Activated CD8-positive, alpha-beta memory T cell treated with anti-CD3 and anti-CD28 coated beads, Interleukin-2, amount 10 ng/mL, durations not matched to agents 7 days and 5 days (primary cell): ENCODE results near the gene CELF4. TPM values are rescaled to one million over a fixed set of nuclear protein-coding genes. Genes with fewer than 3 reads are reported as not detected.

Experiments
- ATAC-seq: fragments of 150-1000 bp; cut with Tn5 transposase; one replicate; pipeline ENCODE4 v1.10.0; 2021; ENCODE audit warnings: moderate library complexity
- CTCF ChIA-PET: fragments of 350-600 bp; sonication (Branson Sonifier 250); formaldehyde crosslinking; loops from one replicate; lab custom pipeline; 2021; ENCODE audit warnings: antibody characterized with exemption; lab: Charles Lee
- DNase-seq: peaks from one replicate; pipeline ENCODE4 v3.0.0-alpha.2; 2020
- H3K27ac Mint-ChIP-seq: one replicate; pipeline ENCODE4 v1.8.0; 2021; ENCODE audit warnings: mild to moderate bottlenecking, mixed read lengths
- H3K27me3 Mint-ChIP-seq: one replicate; pipeline ENCODE4 v1.8.0; 2021; ENCODE audit warnings: mixed read lengths
- H3K36me3 Mint-ChIP-seq: one replicate; pipeline ENCODE4 v1.8.0; 2021; ENCODE audit warnings: mild to moderate bottlenecking, mixed read lengths
- H3K4me1 Mint-ChIP-seq: one replicate; pipeline ENCODE4 v1.8.0; 2021; ENCODE audit warnings: mixed read lengths
- H3K4me3 Mint-ChIP-seq: one replicate; pipeline ENCODE4 v1.8.0; 2021; ENCODE audit warnings: mild to moderate bottlenecking, moderate library complexity, mixed read lengths
- H3K9me3 Mint-ChIP-seq: one replicate; pipeline ENCODE4 v1.8.0; 2022; ENCODE audit warnings: low read depth, mixed read lengths
- total RNA-seq, 2 experiments: library from RNA; stranded (reverse); gene quantifications; one replicate each; pipeline ENCODE4 v1.2.3, GENCODE V29; 2021

The CELF4 gene
- total RNA-seq, 2 experiments from 2014 or later: not detected

DNA sequence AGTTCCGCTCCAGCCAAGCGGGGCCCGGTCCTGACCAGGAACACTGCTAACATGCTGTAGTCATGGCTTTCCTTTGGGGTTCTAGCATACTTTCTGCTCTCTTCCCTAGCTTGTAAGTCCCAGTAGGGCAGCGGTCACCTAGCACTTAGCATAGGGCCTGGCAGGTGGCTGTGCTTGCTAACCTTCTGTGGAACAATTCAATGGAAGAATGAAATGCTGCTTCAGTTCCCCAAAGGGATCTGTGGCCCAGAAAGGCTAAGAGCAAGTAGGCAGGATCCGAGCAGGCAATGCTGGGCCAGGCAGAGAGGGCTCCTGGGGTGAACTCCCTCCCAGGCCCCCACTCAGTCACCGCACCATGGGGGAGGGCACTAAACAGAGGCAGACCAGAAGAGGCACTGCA lies 266.8 kb downstream of the CELF4 start:
- H3K9me3 Mint-ChIP-seq: no peaks in the 10 kb centered on the region
- DNase-seq (no peak), ATAC-seq (no peak)
- no peaks in the 10 kb centered on the region for H3K4me1 Mint-ChIP-seq
- H3K36me3 Mint-ChIP-seq: no peaks in the 10 kb centered on the region
- no peak overlapping the region for H3K4me3 Mint-ChIP-seq
- CTCF ChIA-PET: no interaction called here
- no peak overlapping the region for H3K27ac Mint-ChIP-seq
- H3K27me3 Mint-ChIP-seq: no peaks in the 10 kb centered on the region

- Mint-ChIP-seq H3K36me3 (no peaks in the 10 kb centered on the region), H3K9me3 (no peaks in the 10 kb centered on the region), H3K4me1 (no peaks in the 10 kb centered on the region), H3K27ac (no peak overlapping the region), H3K4me3 (no peak overlapping the region), H3K27me3 (no peaks in the 10 kb centered on the region)
- ATAC-seq: no peak
- no peak for DNase-seq
- CTCF ChIA-PET: no interaction called here
Measured at GRCh38 chr18:37297106-37297505, 268.5 kb downstream of the CELF4 start.

DNA sequence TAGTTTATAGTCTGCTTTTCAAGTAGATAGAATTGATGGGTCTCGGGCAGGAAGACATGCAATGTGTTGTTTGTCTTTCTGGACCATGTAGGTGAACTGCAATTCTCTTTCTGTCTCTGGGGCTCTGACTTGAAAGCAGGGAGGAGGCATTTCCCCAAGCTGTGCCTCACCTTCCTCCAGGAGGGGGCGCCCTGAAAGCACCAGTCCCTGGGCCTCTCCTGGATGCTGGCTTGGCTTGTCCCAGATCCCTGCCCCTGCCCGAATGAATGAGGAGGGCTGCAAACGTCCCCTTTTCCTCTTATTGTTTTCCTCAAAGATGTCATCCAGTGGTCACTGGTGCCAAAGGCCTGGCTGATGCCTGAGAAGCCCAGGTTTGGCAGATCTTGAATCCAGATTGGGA lies 270.6 kb downstream of the CELF4 start:
- ATAC-seq: no peak
- CTCF ChIA-PET: no interaction called here
- Mint-ChIP-seq H3K9me3 (no peaks in the 10 kb centered on the region), H3K27me3 (no peaks in the 10 kb centered on the region), H3K27ac (no peak overlapping the region), H3K4me3 (no peak overlapping the region), H3K4me1 (no peaks in the 10 kb centered on the region), H3K36me3 (no peaks in the 10 kb centered on the region)
- DNase-seq: no peak

GRCh38 chr18:37293359-37293758 lies 272.2 kb downstream of the CELF4 start:
- H3K36me3 Mint-ChIP-seq: no peaks in the 10 kb centered on the region
- no peaks in the 10 kb centered on the region for H3K27me3 Mint-ChIP-seq
- no peak overlapping the region for H3K4me3 Mint-ChIP-seq
- no peak overlapping the region for H3K27ac Mint-ChIP-seq
- H3K9me3 Mint-ChIP-seq: no peaks in the 10 kb centered on the region
- H3K4me1 Mint-ChIP-seq: no peaks in the 10 kb centered on the region
- CTCF ChIA-PET: no interaction called here
- ATAC-seq (no peak), DNase-seq (no peak)

DNA sequence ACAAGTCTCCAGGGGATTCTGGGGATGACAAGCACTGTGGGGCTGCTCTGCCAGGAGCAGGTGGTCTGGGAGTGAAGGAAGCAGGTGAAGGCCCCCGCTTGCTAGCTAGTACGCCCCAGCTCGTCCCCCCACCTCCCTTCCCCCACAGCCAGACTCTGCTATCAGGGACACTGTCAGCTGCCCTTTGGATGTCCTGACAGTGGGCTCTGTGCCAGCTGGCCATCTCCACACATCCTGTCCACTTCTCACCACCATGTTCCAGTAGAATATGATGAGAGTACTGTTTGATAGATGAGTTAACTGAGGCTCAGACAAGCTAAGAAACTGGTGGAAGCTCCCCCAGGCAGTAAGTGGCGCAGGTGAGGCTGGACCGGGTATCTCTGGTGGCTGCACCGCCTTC lies 276.2 kb downstream of the CELF4 start:
- Mint-ChIP-seq H3K27me3 (no peaks in the 10 kb centered on the region), H3K9me3 (no peaks in the 10 kb centered on the region), H3K4me1 (no peaks in the 10 kb centered on the region), H3K27ac (no peak overlapping the region), H3K4me3 (no peak overlapping the region), H3K36me3 (no peaks in the 10 kb centered on the region)
- ATAC-seq (no peak), DNase-seq (no peak)
- CTCF ChIA-PET: no interaction called here

GRCh38 chr18:37287601-37288000 lies 278.0 kb downstream of the CELF4 start:
- no peak overlapping the region for H3K4me3 Mint-ChIP-seq
- CTCF ChIA-PET: no interaction called here
- H3K27ac Mint-ChIP-seq: no peak overlapping the region
- H3K36me3 Mint-ChIP-seq: no peaks in the 10 kb centered on the region
- peaks cover 4% of the 10 kb centered on the region for H3K9me3 Mint-ChIP-seq
- no peaks in the 10 kb centered on the region for H3K4me1 Mint-ChIP-seq
- ATAC-seq (no peak), DNase-seq (no peak)
- H3K27me3 Mint-ChIP-seq: no peaks in the 10 kb centered on the region

DNA sequence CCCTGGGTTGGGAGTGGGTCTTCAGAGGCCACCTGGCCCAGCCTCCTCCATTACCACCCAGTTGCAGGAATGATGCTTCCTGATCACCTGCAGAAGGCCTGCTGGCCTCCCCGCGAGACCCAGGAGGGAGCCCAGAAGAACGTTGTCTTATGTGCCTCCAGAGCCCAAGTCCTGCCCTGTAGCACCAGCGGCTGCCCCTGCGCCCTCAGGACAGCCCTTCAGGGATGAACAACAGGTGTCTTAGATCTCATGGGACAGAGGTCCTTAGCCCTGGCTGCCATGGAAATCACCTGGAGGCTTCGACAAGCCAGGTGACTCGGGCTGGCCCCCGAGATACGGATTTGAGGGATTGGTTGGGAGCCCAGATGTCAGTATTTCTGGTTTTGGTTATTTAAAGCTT lies 278.8 kb downstream of the CELF4 start:
- no peak for DNase-seq
- Mint-ChIP-seq H3K27me3 (no peaks in the 10 kb centered on the region), H3K9me3 (peaks cover 4% of the 10 kb centered on the region), H3K36me3 (no peaks in the 10 kb centered on the region), H3K4me1 (no peaks in the 10 kb centered on the region), H3K27ac (no peak overlapping the region), H3K4me3 (no peak overlapping the region)
- CTCF ChIA-PET: no interaction called here
- ATAC-seq: no peak

DNA sequence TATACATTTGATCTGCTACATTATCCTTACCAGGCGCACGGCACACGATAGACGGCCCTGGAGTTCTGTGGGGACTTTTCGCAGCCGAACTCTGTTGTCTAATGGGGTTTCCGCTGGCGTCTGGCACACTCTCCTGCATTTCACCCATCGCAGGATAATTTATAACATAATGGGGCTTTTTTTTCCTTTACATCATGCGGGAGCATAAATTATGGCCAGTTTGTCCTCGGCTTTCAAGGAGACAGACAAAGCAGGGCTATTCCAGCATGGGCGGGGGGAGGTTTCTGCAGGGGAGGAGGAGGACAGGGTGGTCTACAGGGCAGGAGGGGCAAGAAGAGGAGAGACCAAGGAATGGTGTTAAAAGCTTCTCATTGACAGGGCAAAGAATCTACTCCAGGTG lies 279.8 kb downstream of the CELF4 start:
- no peak overlapping the region for H3K4me3 Mint-ChIP-seq
- CTCF ChIA-PET: no interaction called here
- no peak overlapping the region for H3K27ac Mint-ChIP-seq
- no peaks in the 10 kb centered on the region for H3K36me3 Mint-ChIP-seq
- ATAC-seq: no peak
- H3K9me3 Mint-ChIP-seq: peaks cover 4% of the 10 kb centered on the region
- no peaks in the 10 kb centered on the region for H3K27me3 Mint-ChIP-seq
- no peaks in the 10 kb centered on the region for H3K4me1 Mint-ChIP-seq
- no peak for DNase-seq

DNA sequence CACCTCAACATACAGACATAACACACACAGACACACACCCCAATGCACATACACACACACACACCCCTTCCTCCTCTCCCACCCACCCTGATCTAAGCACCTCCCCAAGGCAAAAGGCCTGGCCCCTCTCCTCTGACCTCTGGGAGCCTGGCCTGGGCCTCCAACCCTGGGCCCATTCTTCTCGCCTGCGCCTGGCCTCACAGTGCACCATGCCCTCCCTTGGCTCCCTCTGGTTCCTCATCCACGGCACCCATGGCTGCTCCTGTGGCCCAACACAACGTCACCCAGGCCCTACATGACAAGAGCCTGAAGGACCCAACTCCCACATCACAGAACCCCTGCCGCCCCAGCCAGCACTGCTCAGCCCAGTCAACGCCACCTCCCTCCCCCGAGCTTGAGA lies 281.3 kb downstream of the CELF4 start:
- no peaks in the 10 kb centered on the region for H3K27me3 Mint-ChIP-seq
- ATAC-seq (no peak), DNase-seq (no peak)
- H3K9me3 Mint-ChIP-seq: peaks cover 4% of the 10 kb centered on the region
- CTCF ChIA-PET: no interaction called here
- H3K27ac Mint-ChIP-seq: no peak overlapping the region
- H3K4me3 Mint-ChIP-seq: no peak overlapping the region
- no peaks in the 10 kb centered on the region for H3K36me3 Mint-ChIP-seq
- no peaks in the 10 kb centered on the region for H3K4me1 Mint-ChIP-seq

GRCh38 chr18:37282386-37283037 lies 283.1 kb downstream of the CELF4 start:
- H3K36me3 Mint-ChIP-seq: no peaks in the 10 kb centered on the region
- H3K27me3 Mint-ChIP-seq: peaks cover 5% of the 10 kb centered on the region
- ATAC-seq: no peak
- no peak overlapping the region for H3K27ac Mint-ChIP-seq
- DNase-seq: no peak
- H3K9me3 Mint-ChIP-seq: peaks cover 4% of the 10 kb centered on the region
- H3K4me1 Mint-ChIP-seq: no peaks in the 10 kb centered on the region
- no peak overlapping the region for H3K4me3 Mint-ChIP-seq
- CTCF ChIA-PET: no interaction called here

GRCh38 chr18:37280701-37281393 lies 284.8 kb downstream of the CELF4 start:
- Mint-ChIP-seq H3K9me3 (peaks cover 4% of the 10 kb centered on the region), H3K27me3 (peaks cover 11% of the 10 kb centered on the region), H3K36me3 (no peaks in the 10 kb centered on the region), H3K4me3 (no peak overlapping the region), H3K4me1 (no peaks in the 10 kb centered on the region), H3K27ac (no peak overlapping the region)
- DNase-seq: no peak
- CTCF ChIA-PET: no interaction called here
- no peak for ATAC-seq

- no peaks in the 10 kb centered on the region for H3K4me1 Mint-ChIP-seq
- H3K9me3 Mint-ChIP-seq: no peaks in the 10 kb centered on the region
- ATAC-seq (no peak), DNase-seq (no peak)
- no peak overlapping the region for H3K27ac Mint-ChIP-seq
- no peak overlapping the region for H3K4me3 Mint-ChIP-seq
- H3K27me3 Mint-ChIP-seq: peaks cover 25% of the 10 kb centered on the region
- CTCF ChIA-PET: no interaction called here
- H3K36me3 Mint-ChIP-seq: no peaks in the 10 kb centered on the region
Measured at GRCh38 chr18:37277804-37278203, 287.8 kb downstream of the CELF4 start.

GRCh38 chr18:37276111-37276890 lies 289.3 kb downstream of the CELF4 start:
- H3K27me3 Mint-ChIP-seq: peaks cover 25% of the 10 kb centered on the region
- no peaks in the 10 kb centered on the region for H3K4me1 Mint-ChIP-seq
- CTCF ChIA-PET: no interaction called here
- DNase-seq (no peak), ATAC-seq (no peak)
- no peaks in the 10 kb centered on the region for H3K36me3 Mint-ChIP-seq
- H3K9me3 Mint-ChIP-seq: no peaks in the 10 kb centered on the region
- no peak overlapping the region for H3K27ac Mint-ChIP-seq
- no peak overlapping the region for H3K4me3 Mint-ChIP-seq

GRCh38 chr18:37275237-37275741 lies 290.3 kb downstream of the CELF4 start:
- no peak for DNase-seq
- CTCF ChIA-PET: no interaction called here
- no peaks in the 10 kb centered on the region for H3K4me1 Mint-ChIP-seq
- H3K27me3 Mint-ChIP-seq: peaks cover 25% of the 10 kb centered on the region
- no peaks in the 10 kb centered on the region for H3K36me3 Mint-ChIP-seq
- H3K9me3 Mint-ChIP-seq: no peaks in the 10 kb centered on the region
- no peak for ATAC-seq
- no peak overlapping the region for H3K27ac Mint-ChIP-seq
- H3K4me3 Mint-ChIP-seq: no peak overlapping the region
